Stimulated activated CD8-positive, alpha-beta memory T cell treated with anti-CD3 and anti-CD28 coated beads, Interleukin-12 subunit alpha, Interleukin-12 subunit beta, amount 100 ng/mL, for 1 hour (primary cell): ENCODE results near the gene HIVEP3.
"Not testable (repeated sequence)": the region's sequence is repeated elsewhere in the genome, so short reads cannot be mapped to it uniquely, and the experiment has no call there.

Experiments used
- DNase-seq: peaks from one replicate; pipeline ENCODE4 v3.0.0-alpha.2; 2020; ENCODE audit warnings: low read depth

Gene HIVEP3

DNA sequence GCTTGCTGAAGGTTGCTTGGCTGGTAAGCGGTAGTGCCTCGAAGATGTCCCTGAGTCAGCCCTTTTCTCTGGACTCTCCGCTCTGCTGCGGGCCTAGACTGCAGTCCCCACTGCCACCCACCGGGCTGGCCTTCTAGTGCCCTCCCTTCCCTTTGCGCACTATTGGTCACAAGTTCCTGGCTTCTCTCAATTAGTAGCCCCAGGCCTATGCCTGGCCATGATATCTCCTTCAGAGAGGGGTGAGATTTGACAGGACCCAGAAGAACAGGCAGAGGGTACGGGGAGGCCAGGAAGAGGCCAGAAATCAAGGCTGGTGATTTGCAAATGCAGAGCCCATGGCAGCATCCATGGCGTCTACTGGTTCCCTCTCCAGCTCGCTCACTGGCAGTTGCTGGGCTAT lies 207.7 kb downstream of the HIVEP3 start:
- DNase-seq: no peak

DNA sequence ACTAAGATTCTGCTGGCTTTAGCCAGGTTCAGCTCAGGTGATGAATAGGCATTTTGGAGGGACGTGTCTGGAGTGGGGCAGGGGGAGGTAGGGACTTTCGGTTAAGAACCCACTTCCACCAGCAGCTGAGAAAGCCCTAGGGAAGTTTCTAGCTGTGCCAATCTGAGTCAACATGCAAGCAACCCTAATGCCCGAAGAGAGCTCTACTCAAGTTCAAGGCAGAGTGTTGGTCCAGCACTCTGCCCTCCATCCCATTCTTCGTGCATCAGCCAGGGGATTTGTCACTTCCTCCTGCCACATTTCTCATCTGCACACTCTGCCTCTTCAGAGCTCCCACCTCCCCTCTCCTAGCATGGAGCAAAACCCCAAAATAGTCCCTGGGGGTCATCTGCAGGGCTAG lies 208.8 kb downstream of the HIVEP3 start:
- DNase-seq: no peak

DNA sequence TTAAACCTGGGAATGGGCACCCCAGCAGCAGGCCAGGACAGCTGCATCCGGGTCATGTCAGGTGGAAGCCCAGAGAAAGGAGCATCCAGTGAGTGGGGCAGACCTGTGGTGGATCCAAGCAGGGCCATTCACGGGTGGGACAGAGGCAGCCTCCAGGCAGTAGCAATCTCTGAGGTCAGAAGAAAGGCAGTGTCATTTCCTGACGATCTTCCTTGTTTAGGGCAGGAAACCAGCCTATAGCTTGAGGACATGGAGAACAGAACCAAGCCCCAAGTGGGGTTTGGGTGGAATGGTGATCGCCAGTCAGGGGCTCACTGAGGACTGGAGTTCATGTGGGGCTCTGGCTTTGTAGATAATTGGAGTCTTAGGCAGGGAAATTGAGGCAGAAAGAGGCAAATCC lies 209.4 kb downstream of the HIVEP3 start:
- DNase-seq: no peak

DNA sequence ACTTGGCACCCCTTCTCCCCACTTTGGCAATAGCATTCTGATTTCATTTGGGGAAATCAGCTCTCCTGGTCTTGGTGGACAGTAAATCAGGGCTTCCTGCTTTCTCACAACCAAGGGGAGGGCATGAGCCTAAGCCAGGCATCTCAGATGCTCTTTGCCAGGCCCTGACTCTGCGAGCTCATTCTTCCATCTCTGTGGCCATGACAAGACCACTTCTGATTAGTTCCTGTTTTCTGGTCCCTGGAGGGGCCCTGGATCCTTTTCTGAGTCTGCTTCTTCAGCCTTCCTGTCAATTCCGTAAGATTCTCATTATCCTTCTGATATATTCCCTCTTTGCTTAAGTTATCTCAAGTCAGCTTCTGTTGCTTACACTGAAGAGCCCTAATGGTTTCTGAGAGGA lies 210.4 kb downstream of the HIVEP3 start:
- no peak for DNase-seq

DNA sequence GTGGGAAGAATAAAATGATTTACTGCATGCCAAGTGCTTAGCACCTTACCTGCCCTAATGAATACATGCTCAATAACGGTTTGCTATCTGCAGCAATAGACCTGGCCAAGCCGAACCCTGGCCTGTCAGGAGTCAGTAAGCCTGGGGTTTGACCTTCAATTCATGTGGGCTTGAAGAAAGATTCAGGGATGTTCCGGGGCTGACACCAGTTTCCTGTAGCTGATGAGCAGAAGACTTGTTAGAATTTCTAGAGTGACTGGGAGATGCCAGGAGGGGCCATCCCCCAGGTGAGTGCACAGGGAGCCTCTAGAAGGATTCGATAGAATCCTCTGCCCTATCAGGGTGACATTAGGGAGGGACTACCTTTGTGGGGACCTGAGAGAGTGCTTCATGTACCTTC lies 210.9 kb downstream of the HIVEP3 start:
- no peak for DNase-seq

DNA sequence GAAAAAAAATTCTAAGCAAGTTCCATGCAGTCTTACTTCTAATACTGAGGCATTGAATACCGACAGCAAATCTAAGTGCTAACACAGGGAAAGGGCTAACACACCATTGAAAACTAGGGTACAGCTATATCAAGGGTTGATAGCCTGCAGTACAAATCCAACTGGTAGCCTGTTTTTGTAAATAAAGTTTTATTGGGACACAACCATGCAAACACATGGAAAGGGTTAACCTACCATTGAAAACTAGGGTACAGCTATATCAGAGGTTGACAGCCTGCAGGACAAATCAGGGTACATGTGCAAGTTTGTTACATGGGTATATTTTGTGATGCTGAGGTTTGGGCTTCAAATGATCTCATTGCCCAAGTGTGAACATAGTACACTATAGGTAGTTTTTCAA lies 212.9 kb downstream of the HIVEP3 start:
- no peak for DNase-seq

DNA sequence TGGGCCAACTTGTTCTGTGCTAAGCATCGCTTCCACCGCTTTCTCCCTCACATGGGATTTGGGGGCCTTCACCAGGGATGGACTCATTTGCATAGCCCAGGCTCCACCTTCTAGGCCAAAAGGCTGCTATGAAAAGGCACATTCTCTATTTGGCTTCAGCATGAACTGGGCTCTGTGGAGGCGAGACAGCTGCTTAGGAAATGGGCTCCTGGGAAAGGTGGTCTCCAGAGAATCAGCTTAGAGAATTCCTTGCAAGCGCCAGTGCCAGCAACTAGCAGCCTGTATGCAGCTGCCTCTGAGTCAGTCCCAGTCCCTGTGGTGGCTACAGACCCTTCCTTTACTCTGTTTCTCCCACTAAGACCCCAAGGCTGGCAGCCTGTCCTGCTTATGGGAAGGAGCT lies 214.5 kb downstream of the HIVEP3 start:
- no peak for DNase-seq

DNA sequence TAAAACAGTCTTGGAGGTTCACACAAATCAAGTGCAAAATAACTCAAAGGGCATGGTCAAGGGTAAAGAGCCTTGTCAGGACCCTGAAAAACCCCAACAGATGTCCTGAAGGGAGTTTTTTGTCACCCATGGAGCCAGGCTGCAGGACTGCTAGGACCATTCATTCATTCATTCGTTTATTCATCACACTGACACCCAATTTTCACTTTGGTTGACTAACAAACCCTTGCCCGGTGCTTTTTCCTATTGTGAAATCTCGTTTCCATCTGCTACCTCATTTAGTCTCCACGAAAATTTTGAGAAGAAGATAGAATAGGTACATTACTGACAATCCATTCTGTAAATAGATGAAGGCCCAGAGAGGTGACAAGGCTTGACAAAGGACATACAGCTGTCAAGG lies 216.0 kb downstream of the HIVEP3 start:
- no peak for DNase-seq

DNA sequence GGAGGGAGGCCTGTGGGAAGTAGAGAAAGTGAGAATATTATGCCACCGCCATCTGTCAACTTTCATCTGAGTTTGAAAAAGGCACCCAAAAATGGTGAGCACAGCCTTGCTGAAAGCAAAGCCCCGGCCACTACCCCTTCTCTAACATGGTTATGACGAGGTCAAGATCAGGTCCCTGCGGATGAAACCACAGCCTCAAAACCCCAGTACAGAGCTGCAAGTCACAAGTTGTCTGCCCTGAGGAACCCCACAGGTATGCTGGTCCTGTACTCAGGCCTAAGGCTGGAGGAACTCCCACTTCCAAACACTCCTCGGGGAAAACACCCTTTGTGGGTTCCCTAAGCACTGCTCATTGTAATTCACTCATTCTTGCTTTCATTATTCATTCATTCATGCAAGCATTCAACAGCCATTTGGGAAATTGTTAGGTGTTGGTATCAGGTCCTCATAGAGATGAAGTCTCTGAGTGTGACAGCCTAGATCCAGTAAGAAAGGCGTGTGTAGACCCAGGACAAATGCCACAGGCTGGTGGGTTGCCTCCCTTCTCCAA lies 217.7 kb downstream of the HIVEP3 start:
- no peak for DNase-seq

DNA sequence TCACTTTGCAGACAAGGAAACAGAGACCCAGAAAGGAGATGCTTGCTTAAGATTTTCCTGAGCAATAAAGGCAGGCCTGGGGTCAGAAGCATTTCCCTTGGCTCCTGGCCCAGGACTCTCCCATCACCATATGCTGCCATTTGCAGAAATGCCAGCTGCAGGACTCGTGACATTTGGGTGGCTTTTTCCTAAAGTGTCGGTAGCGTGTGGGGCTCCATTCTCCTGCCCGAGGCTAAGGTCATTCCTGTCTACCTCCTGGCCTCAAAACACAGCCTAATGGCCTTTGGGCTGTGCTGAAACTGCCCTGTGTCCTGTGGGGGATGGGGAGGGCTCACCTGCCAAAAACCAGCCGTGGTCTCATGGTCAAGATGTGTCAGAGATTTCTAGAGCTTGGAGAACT lies 218.1 kb downstream of the HIVEP3 start:
- DNase-seq: no peak

DNA sequence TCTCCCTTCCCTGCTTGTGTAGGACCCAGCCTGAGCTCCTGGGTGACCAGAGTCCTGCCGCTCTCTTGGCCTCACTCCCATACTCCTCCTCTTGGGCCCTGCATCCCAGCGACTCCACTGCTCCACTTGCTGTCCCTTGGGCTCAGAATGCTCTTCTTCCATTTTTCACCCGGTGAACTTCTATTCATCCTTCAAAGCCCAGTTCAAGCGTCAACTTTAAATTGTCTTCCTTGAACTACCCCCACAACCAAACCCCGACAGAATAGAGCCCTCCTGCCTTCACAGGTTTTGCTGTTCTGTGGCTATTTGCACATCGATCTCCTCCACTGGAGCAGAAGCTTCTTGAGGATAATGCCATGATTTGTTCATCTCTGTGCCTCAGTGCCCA lies 218.9 kb downstream of the HIVEP3 start:
- DNase-seq: no peak

DNA sequence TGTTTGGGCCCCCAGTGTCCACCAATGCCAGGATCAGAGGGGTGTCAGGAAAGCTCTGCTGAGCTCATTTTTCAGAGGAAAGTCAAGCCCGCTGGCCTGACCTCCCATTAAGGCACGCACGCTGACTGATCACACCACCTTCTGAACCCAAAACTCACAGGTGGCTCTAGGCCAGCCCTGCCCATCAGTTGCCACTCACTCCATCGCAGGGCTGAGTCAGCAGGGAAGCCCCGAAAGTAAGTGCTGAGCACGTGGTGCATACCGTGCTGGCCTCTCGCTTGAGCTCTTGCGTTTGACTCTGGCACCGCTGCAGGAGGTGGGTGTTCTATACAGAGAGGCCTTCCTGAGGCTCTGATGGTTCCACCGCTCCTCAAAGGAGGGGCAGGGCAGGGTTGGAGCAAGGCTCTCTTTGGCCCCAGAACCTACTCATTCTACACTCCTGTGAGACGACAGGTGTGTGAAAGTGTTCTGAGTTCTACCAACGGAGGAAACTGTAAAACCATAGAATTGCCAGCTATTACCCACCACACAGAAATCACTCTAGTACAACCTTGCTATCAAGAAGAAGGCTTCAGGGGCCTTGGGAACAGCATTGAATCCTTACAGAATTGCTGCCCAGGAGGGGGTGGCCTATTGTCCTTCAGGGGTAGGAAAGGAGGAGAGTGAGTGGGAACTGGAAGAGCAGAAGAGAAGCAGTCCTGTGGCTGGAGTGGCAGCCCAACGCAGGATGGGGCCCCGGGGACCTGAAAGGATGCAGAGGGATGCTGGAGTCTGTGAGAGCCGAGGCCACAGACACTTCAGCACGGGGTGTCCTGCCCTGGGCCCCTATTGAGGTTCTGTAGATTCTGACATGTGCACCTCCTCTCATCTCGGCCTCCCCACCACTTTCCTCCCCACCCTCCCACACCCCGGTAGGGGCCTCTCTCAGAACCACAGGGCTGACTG lies 219.5 kb downstream of the HIVEP3 start:
- no peak for DNase-seq

DNA sequence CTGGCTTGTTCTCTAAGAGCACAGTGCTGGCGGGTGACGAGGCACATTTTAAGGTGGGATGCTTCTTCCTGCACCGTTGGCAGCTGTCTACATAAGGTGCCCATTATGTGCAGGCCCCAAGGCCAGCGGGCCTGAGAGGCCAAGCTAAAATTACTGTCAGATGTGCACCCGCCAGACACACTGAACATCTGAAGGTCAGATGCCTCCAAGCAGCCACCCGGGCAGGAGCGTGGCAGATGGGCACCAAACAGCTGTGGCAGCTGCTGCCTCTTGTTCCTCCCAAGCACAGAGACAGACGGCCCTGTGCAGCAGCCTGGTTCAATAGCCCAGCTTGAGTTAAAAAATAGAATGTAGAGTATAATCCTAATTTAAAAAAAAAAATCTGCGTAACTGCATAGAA lies 222.3 kb downstream of the HIVEP3 start:
- DNase-seq: no peak

DNA sequence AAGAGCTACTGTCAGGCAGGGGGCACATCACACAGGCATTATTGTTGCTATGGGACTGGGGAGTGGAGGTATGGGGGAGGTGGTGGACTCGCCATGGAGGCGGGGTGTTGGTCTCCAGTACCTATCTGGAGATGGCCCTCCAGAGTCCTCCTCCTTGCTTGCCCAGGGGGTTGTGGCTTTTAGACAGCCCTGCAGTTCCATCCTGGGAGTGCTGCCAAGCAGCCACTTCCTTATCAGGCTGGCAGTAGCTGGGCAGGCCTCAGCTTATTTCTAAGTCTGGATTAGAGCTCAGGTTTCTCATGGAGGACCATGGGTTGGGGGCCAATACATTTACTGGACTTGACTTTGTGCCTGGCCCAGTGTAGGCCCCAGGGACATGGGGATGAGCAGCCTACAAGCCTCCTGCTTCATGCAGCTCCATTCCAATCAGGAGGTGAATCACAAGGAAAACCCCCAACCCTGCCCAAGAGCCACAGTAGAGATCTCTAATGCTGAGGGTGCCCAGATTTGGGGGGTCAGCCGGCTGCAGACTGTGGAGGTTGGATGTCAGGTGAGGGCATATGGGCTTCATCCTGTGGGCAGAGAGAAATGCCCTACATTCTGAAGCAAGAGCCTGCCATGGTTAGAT lies 223.5 kb downstream of the HIVEP3 start:
- DNase-seq: no peak

DNA sequence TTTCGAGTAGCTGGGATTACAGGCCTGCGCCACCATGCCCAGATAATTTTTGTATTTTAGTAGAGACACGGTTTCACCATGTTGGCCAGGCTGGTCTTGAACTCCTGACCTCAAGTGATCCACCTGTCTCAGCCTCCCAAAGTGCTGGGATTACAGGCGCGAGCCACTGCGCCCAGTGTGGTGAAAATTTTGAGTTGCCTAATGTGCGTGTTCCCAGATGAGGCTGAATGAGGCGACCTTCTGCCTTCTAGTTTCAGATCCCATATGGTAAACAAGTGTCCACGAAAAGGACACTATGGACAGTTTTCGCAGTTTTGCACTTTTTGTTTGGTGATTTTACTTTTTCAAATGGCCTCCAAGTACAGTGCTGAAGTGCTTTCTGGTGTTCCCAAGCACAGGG lies 226.8 kb downstream of the HIVEP3 start:
- not testable (repeated sequence) for DNase-seq

DNA sequence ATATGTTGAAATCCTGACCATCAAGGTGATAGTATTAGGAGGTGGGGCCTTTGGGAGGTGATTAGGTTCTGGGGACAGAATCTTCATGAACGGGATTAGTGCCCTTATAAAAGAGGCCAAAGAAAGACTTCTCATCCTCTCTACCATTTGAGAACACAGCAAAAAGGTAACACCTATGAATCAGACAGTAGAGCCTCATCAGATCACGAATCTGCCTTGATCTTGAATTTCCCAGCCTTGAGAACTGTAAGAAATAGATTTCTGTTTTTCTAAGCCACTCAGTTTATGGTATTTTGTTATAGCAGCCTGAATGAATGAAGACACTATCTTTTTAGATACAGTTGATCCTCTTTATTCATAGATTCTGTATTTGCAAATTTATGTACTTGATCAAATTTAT lies 227.3 kb downstream of the HIVEP3 start:
- no peak for DNase-seq

DNA sequence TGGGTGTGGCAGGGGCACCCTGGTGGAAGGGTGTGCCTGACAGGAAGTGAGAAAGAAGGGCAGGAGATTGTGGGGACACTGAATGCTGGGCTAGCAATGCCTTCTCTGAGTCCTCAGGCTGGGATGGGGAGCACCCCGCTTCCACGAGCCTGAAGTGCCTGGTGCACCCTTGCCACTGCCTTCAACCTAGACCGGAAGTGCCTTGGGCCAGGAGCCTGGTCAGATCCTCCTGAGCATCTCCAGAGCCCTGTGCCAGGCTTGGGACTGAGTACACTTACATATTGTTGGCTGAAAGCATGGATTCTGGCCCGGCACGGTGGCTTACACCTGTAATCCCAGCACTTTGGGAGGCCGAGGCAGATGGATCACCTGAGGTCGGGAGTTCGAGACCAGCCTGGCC lies 228.4 kb downstream of the HIVEP3 start:
- no peak for DNase-seq

DNA sequence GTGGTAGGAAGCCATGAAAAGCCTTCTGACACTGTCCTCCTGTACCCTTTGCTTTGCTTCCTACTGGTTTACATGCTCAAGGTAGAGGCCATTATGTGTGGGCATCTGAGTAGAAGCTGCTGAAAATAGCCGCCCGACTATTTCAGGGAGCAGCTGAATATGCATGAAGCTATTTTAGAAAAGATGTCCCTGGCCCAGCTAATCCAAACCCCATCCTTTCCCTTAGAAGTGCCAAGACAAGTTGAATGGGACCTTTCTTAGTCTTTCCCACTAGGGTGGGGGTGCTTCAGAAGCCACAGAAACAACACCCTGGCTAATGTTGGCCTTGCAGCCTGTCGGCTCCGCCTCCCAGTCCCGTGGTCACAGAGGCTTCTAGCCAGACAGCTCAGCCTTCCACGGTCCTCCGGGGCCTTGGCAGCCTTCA lies 229.2 kb downstream of the HIVEP3 start:
- no peak for DNase-seq

DNA sequence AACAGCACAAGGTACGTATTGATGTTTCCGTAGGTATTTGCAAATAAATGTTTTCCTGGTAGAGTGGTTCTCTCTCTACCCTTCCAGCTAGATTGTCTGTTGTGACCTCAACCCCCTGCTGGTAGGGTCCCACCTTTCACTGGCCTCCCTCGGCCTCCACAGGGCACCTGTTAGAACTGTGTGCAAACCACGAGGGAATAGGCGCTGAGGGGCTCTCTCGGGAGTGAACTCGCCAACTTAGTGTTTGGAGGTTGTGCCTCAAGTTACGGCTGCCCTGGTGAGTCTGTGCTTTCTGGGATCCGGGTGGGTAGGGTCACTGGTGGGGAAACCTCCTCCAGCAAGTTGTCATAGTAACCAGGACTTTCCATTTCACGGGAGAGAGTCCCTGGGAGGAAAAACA lies 229.6 kb downstream of the HIVEP3 start:
- no peak for DNase-seq

DNA sequence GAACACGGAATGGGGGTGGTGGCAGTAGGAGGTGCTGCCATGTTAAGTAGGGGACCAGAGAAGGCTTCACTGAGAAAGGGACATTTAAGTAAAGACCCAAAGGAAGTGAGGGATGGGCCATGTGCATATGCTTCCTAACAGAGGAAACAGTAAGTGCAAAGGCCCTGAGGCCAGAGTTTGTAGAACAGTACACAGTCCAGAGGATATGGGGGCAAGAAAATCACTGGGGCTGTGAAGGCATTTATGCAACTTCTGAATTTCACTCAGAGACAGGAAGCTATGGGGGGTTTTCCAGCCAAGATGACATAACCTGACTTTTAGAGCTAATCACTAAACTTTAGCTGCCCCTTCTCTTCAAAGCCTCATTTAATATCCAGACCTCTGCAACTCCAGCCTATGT lies 231.7 kb downstream of the HIVEP3 start:
- DNase-seq: no peak

DNA sequence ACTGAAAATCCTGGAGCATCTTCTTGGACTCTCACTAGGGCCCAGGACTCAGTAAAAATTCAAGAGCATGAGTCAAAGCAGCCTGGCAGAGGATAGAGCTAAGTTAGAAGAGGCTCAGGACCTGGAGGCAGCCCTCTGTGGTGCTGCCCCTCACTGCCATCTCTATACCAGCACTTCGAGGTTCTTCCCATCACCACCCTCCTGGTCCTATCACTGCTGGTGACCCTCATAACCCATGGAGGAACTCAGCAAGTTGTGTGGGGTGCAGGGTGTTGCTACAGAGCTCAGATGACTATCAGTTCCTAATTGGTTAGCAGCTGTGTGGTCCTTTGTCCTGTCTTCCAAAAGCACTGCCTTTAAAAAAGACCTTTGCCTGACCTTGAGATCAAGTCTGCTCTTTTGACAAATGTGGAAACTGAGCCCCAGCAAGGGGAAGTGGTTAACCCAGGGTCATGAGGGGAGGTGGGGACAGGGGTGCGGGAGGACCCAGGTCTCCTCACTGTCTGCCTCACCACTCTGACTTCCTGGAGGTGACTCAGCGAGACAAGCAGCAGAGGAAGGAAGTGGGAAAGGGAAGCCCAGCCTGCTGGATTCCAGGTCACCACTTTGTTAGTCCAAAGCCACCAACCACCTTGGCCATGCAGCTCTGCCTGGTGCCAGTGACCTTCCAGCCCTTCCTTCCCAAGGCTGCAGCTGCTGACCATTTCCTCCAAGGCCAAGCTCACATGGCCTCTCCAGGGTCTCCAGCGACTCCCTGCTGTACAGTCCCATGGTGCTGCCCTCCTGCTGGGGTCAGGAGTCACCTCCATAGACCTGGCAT lies 234.8 kb downstream of the HIVEP3 start:
- DNase-seq: no peak

DNA sequence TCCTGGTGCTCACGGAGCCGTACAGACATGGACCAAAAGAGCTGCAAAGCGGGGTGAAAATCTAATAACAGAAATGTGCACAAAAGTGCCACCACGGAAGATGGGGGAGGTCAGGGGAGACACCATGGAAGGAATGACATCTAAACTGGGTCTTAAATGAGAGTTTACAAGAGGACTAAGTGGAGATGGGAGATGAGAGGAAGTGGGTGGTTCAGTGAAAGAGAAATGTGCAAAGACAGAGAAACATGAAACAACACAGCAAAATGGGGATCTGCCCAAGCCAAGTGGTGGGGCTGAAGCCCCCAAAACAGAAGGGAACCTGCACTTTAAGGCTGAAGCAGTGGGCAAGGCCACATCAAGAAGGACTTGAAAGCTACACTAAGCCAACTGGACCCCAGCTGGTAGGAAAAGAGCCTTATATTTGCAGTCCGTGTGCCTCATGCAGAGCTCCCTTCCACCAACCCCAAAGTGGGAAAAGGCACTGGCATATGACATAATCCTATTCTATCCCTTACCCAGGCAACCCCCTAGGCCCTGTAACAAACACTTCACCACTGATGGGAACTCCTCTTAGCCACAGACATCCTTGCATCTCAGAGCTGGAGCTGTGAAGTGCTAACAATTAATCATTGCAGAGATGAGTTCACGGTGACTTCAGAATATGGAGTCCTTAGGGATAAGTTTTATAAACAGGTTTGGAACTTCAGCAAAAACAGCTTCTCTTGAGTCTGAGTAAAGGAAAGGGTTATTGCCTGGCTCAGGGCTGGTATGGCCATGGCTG lies 235.7 kb downstream of the HIVEP3 start:
- no peak for DNase-seq
